ENCODE results near the gene CACHD1. TPM values are rescaled to one million over a fixed set of nuclear protein-coding genes. Genes with fewer than 3 reads are reported as not detected.

Gene CACHD1
- total RNA-seq, 1 donor from 2014 or later: 41.0 TPM

DNA sequence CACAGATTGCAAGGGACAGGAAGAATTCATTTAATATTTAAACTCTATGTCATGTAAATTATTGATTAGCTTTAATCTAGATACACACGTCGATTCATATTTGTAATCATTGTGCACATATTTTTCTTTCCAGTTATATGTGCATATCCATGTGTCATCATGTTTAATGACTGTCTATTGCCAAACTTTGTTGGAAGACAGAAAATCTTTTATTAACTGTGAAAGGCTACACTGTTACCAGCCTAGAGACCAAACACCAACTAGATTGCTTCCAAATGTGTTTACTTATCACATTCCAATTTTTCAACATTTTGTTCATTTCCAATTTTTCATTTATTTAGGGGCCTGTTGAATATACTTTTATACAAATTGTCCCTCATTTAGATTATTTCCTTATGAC is 43.2 kb upstream of the CACHD1 start:
- H3K27ac Mint-ChIP-seq (ENCODE audit: unreplicated experiment): no peak overlapping the region
- H3K9me3 Mint-ChIP-seq: peaks cover 2% of the 10 kb centered on the region
- H3K36me3 Mint-ChIP-seq (ENCODE audit: low read depth): no peaks in the 10 kb centered on the region
- TF ChIP-seq, protein P1, sequence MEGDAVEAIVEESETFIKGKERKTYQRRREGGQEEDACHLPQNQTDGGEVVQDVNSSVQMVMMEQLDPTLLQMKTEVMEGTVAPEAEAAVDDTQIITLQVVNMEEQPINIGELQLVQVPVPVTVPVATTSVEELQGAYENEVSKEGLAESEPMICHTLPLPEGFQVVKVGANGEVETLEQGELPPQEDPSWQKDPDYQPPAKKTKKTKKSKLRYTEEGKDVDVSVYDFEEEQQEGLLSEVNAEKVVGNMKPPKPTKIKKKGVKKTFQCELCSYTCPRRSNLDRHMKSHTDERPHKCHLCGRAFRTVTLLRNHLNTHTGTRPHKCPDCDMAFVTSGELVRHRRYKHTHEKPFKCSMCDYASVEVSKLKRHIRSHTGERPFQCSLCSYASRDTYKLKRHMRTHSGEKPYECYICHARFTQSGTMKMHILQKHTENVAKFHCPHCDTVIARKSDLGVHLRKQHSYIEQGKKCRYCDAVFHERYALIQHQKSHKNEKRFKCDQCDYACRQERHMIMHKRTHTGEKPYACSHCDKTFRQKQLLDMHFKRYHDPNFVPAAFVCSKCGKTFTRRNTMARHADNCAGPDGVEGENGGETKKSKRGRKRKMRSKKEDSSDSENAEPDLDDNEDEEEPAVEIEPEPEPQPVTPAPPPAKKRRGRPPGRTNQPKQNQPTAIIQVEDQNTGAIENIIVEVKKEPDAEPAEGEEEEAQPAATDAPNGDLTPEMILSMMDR (conservative IDR thresholded peaks at IDR 0.05): no peak
- no peak for DNase-seq (ENCODE audit: low read depth, low spot score)
- no peak overlapping the region for H3K4me3 Mint-ChIP-seq
- no peaks in the 10 kb centered on the region for H3K27me3 Mint-ChIP-seq (ENCODE audit: low read depth)
- peaks cover 4% of the 10 kb centered on the region for H3K4me1 Mint-ChIP-seq

DNA sequence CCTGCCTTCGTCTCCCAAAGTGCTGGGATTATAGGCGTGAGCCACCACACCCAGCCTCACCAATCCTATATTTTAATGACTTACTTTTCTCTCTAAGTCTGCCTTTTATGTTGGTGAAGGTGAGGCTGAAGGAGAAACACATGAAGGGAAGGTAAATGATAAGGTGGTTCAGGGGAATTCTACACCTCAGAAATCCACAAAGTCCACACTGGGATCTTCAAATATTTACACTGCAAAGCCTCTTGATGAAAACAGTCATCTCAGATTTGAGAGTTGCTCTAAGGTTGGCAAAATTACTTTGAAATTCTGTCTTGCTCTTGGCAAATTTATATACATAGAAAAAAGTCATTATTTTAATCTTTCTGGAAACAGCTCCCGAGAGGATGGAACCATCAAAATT is 42.0 kb upstream of the CACHD1 start:
- Mint-ChIP-seq H3K4me3 (no peak overlapping the region), H3K27ac (ENCODE audit: unreplicated experiment) (no peak overlapping the region), H3K4me1 (peaks cover 4% of the 10 kb centered on the region)

DNA sequence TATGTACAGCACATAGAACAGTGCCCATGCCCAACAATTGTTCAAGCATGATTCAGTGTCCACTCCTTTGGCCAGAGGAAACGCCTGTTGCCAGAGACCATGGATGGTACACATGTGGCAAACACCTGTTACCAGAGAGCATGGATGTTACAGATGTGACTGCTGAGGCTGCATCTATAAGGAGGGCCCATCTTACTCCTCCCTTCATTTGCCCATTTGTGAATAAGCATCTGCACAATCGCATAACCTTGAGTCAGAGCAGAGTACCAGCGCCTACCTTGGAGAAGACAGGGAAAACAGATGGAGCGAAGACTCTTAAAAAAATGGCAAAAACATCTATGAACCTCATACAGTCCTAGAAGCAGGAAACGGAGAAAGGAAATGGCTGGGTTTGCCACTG is 36.6 kb upstream of the CACHD1 start:
- no peak for DNase-seq (ENCODE audit: low read depth, low spot score)
- no peaks in the 10 kb centered on the region for H3K9me3 Mint-ChIP-seq
- no peaks in the 10 kb centered on the region for H3K36me3 Mint-ChIP-seq (ENCODE audit: low read depth)
- no peak overlapping the region for H3K4me3 Mint-ChIP-seq
- H3K27me3 Mint-ChIP-seq (ENCODE audit: low read depth): no peaks in the 10 kb centered on the region
- H3K4me1 Mint-ChIP-seq: peaks cover 9% of the 10 kb centered on the region
- no peak overlapping the region for H3K27ac Mint-ChIP-seq (ENCODE audit: unreplicated experiment)
- TF ChIP-seq, protein P1 (conservative IDR thresholded peaks at IDR 0.05): no peak

More for the DNA sequence above, 42.0 kb upstream of the CACHD1 start:
- Mint-ChIP-seq H3K27me3 (ENCODE audit: low read depth) (no peaks in the 10 kb centered on the region), H3K9me3 (peaks cover 2% of the 10 kb centered on the region), H3K36me3 (ENCODE audit: low read depth) (no peaks in the 10 kb centered on the region)
- TF ChIP-seq, protein P1 (conservative IDR thresholded peaks at IDR 0.05): no peak
- no peak for DNase-seq (ENCODE audit: low read depth, low spot score)

DNA sequence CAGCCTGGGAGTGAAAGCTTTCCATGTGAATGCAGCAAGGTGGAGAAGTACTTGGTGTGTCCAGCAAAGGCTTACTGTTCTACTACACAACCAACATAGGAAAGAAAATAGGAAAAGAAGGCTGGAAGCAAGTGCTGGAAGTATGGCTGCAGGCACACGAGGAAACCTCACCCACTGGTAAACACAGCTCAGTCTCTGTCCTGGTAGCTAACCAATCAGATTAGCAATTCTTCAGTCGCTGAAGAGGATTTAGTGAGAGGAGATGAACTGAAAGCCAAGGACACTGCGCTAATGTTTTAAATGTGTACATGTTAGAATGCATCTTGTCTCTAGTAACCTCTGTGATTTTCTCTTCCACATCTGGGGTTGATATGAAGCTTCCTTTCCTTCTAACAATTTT is 36.2 kb upstream of the CACHD1 start:
- no peak for DNase-seq (ENCODE audit: low read depth, low spot score)
- TF ChIP-seq, protein P1 (conservative IDR thresholded peaks at IDR 0.05): no peak
- H3K9me3 Mint-ChIP-seq: no peaks in the 10 kb centered on the region
- no peaks in the 10 kb centered on the region for H3K36me3 Mint-ChIP-seq (ENCODE audit: low read depth)
- no peak overlapping the region for H3K27ac Mint-ChIP-seq (ENCODE audit: unreplicated experiment)
- H3K4me1 Mint-ChIP-seq: peaks cover 9% of the 10 kb centered on the region
- no peak overlapping the region for H3K4me3 Mint-ChIP-seq
- no peaks in the 10 kb centered on the region for H3K27me3 Mint-ChIP-seq (ENCODE audit: low read depth)

DNA sequence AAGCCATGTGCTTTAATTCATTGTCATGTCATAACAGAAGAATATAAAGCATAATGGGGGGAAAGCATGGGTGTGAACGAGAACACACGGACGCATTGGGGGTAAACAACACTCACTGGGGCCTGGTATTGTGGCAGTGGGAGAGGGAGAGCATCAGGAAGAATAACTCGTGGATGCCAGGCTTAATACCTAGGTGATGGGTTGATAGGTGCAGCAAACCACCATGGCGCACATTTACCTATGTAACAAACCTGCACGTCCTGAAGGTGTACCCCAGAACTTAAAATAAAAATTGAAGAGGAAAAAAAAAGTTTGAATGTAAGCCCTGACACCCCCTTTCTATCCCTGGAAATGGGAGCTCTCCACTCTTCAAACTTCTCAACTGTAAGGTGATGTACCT is 34.9 kb upstream of the CACHD1 start:
- Mint-ChIP-seq H3K9me3 (no peaks in the 10 kb centered on the region), H3K27me3 (ENCODE audit: low read depth) (no peaks in the 10 kb centered on the region), H3K4me1 (peaks cover 9% of the 10 kb centered on the region), H3K36me3 (ENCODE audit: low read depth) (no peaks in the 10 kb centered on the region), H3K27ac (ENCODE audit: unreplicated experiment) (no peak overlapping the region), H3K4me3 (no peak overlapping the region)
- DNase-seq (ENCODE audit: low read depth, low spot score): no peak
- TF ChIP-seq, protein P1 (conservative IDR thresholded peaks at IDR 0.05): no peak

DNA sequence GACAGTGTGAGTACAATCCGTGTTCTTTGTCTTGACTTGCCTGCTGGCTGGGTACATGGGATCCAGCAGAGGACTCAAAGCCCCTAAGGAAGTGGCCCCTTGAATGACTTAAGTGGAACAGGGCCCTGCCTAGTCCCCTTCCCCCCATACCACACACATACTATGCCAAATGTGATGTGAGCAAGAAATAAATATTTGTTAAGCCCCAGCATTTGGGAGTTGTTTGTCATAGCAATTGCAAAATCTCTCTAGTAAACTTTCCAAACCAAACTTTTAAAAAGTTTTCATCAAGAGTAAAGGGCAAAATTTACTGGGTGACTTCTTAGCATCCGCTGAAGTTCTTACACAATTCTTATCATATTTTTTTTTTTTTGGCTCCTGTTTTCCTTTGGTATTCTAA is 32.5 kb upstream of the CACHD1 start:
- no peaks in the 10 kb centered on the region for H3K36me3 Mint-ChIP-seq (ENCODE audit: low read depth)
- no peak for DNase-seq (ENCODE audit: low read depth, low spot score)
- no peak overlapping the region for H3K4me3 Mint-ChIP-seq
- no peaks in the 10 kb centered on the region for H3K27me3 Mint-ChIP-seq (ENCODE audit: low read depth)
- no peaks in the 10 kb centered on the region for H3K9me3 Mint-ChIP-seq
- peaks cover 9% of the 10 kb centered on the region for H3K4me1 Mint-ChIP-seq
- TF ChIP-seq, protein P1 (conservative IDR thresholded peaks at IDR 0.05): no peak
- no peak overlapping the region for H3K27ac Mint-ChIP-seq (ENCODE audit: unreplicated experiment)

Data from neural crest cell (in vitro differentiated cells).